ENCODE measurements around the gene GUCY1A1.

GUCY1A1 gene

DNA sequence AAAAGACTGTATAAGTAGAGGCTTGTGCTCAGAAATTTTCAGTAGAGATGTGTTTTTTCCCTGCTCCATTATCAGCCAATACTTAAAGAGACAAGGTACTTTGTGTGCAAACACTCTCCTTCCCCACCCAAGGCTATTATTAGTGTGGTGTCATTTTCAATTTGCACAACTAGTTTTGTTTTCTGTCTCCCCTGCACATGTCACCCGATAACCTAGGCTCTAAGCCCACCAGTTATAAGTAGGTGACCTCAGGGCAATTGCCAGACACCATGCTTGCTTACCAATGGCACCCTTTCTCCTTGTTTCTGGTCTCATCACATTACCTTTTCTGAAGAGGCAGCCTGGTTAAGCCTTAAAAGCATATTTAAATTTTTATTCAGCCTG, 8.0 kb upstream of the GUCY1A1 start:
- no peak for DNase-seq (ENCODE audit: low spot score)

DNA sequence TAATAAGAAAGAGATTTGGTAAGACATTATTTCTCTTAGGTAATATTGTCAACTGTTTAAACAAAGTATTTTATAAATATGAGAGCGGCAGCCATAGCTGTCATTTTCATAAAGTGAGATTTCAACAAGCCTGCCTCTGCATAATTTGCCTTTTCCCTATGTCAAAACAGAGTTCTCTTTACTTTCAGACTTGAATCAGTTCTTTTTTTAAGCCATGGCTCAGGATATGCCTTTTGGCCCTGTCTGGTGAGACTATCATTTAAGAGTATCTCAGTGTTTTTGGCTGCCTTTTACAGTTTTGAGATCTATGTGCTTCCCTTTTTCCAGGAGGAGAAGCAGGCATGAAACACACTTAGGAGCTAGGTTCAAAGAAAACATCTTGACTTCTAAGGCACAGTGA, 7.5 kb upstream of the GUCY1A1 start:
- DNase-seq (ENCODE audit: low spot score), result no peak

DNA sequence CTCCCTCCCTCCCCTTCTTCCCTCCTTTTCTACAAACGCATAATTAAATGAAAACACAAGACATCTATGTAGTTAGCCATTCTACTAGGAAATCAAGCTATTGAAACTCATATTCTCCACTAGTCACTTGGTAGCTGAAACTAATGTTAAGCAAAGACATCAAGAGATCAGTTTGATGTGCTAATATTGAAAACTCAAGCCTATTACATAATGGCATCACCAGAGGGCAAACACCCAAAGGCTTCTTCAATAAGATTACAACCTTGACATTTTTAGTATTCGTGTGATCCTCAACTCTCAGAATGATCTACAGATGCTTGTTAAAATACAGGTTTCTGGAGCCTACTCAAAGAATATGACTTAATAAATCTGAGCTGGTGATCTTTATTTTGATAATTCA, 6.2 kb upstream of the GUCY1A1 start:
- no peak for DNase-seq (ENCODE audit: low spot score)

DNA sequence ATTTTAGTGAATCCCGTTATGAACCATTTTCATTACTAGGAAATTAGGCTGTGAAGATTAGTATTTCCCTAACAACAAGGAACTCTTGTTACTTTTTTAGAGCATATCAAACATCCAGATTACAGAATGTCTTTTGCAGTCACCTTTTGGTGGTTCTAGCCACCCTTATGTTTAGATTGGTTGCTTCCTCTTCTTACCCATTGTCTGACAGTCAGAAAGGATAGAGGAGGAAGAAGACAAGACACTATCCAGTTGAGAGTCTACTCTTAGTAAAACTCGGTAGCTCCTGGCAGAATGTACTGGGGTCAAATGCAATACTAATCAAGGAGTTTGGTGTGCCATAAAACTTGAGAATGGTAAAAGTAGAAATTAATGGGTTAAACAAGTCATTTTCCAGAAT, 1.6 kb upstream of the GUCY1A1 start:
- no peak for DNase-seq (ENCODE audit: low spot score)

DNA sequence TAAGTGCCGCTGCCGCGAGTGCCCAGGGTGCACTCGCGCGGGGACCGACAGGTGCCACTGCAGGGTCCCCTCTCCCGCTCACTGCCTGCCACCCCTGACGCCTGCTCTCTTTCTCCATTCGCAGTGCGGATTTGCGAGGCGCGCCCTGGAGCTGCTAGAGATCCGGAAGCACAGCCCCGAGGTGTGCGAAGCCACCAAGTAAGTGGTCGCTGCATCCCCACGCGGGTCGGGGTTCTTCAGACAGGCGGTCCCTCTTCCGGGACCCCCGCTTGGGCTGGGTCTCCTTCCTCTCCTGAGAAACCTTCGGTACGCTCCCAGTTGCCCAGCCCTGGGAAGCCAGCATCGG, 547 bp downstream of the GUCY1A1 start:
- peak; percentile 52 for DNase-seq (ENCODE audit: low spot score)

DNA sequence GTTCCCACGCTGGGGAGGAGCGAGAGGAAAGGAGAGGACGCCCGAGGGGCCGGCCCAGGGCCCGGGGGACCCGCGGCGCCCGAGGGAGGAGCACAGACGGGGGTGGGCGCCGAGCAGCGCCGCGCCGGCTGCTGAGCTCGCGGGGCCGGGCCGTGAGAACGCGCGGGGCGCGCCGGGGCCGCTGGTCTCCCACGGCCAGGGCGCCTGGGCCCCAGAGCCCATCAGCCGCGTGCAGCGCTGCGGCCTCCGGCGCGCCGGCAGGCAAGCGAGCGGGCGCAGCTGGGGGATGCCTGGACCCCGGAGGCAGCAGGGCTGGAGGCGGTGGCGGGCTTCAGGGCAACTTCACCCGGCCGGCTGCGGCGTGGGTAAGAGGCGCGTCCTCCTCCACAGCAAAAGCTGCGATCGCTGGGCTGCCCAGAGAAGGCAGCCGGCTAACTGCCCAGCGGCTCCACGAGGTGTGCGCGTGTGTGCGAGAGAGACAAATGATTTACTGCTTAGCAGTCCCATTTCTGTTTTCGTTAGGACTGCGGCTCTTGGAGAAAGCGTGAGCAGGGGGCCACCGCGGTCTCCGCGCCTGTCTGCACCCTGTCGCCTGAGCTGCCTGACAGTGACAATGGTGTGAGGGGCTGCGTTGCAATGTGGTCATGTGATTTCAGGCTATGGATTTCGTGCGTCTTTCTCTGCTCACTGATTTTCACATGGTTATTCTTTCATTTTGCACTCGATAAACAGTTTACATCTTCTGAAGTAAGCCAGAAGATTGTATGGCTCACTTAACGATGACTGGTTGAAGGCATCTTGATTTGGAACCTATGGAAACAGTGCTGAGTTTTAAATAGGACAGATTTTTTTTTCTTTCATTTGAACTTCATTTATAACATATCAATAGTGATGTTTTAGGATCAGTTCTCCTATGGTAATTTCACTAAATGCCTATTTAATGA, 1.2 kb downstream of the GUCY1A1 start:
- peak; percentile 83 for DNase-seq (ENCODE audit: low spot score)

DNA sequence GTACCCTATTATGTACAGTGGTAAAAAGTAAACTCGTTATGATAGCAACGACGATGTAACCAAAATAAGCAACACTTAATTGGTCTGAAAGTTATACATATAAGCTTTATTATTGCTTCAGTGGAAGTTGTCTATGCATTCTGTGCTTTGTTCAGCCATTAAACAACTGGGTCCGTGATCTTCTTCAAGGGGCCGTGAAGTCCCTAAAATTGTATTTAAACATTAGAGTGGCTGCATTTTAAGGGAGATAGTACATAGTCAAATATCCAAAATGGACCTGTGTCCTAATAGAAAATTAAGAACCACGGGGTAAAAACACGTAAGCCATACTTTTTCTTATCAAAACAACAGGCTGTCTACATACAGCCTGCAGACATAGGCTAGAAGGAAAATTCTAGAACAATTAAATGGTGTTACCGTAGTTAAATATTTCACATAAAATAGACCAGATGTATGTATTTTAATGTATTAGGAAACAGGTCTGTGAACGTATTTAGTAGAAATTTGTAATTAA, 2.1 kb downstream of the GUCY1A1 start:
- DNase-seq (ENCODE audit: low spot score), result no peak

DNA sequence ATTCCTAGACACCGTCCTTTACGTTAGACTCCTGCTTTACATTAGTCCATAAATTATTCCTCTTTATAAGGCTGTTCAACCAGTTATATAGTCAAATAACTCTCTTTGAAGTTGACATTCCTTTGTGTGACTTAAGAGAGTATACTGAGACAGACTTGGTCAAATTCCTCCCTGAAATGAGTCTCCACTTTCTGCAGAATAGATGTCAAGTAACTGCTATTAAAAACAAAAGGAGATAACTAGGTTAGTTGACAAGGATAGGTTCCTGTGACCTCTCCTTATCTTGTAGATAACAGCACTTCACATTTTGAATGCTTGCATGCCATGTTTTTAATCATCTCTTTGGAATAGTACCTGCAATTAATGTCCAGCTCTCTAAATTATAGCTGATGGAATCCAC, 5.7 kb downstream of the GUCY1A1 start:
- DNase-seq (ENCODE audit: low spot score), result no peak

DNA sequence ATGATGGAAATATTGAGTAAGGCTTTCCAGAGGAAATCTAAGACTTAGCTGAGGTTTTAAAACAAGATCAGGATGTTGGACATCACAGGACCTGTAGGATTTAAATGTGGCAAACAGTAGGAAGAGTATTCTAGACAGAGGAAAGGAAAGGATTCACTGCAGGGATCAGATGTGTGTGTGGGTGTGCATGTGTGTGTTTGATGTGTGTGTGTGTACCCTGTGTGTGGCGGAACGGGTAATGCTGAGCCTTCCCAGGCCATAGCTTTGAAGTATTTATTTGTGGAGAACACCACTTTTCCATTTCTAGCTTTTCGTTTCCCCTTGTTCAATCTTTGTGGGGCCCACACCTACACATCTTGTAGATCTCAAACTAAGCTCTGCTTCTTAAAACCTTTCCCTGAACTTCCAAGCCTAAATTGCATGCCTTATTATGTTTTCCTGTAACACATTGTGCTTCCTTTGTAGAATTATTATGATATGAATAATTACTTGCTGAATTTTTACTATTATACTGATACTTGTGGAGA, 6.9 kb downstream of the GUCY1A1 start:
- DNase-seq (ENCODE audit: low spot score), result no peak

DNA sequence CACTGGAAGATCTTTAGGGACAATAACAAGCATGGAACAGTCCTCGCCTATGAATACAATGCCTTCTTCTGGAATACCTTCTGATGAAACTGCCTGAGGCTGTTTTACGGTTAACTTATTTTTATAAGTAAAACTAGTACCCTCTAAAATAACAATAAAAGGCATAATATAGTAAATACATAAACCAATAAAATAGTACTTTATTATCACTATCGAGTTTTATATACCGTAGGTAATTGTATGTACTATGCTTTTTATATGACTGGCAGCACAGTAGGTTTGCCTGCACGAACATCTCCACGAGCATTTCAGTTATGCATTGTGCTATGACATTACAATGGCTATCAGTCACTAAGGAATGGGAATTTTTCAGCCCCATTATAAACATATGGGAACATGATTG, 8.0 kb downstream of the GUCY1A1 start:
- no peak for DNase-seq (ENCODE audit: low spot score)

DNA sequence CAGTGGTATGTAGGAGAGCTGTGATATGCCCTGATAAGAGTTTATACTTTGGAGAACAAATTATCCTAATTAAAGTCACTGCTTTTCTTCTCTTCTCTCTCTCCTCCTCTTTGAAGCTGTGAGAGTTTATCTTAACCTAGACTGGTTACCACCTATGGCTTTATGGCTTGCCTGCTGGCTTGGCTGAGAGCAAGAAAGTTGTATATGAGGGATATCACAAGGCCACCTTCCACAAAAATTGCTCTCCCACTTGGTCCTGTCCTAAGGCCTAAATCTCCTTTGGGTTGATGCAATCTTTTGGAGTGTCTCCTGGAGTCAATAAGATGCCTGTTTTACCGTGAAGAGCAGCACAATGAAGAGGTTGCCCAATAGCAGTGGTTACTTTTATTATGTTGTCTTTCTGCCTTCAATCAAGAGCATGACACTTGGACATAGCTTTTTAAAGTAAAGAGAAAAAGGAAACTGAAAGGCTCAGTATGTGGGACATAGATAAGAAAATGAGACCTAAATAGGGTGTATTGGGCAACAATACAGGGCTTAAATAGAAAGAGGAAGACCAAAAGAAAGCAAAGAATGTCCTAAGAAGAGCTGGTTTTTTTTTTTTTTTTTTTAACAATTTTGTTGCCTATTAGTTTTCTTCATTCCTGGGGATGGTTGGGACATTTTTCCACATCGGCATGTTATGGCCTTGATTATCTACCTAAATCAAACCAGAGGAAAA, 9.2 kb downstream of the GUCY1A1 start:
- no peak for DNase-seq (ENCODE audit: low spot score)

DNA sequence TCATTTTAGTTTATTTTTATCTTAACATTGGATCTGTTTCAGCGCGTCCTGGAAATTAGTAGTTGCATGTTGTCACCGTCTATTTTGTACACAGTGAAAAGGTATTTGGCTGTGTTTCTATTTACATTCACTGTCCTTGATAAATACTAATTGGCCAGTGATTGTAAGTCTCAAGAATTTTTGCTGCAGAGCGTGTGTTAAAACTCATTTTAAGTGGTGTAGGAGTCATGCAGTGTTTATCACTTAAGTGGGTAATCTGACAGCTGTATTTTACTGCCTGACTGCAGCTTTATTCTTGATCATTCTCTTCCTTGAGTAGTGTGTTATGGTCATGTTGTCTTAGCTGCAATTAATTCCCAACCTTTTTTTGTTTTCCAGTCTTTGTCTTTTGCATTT, 9.8 kb downstream of the GUCY1A1 start:
- no peak for DNase-seq (ENCODE audit: low spot score)

DNA sequence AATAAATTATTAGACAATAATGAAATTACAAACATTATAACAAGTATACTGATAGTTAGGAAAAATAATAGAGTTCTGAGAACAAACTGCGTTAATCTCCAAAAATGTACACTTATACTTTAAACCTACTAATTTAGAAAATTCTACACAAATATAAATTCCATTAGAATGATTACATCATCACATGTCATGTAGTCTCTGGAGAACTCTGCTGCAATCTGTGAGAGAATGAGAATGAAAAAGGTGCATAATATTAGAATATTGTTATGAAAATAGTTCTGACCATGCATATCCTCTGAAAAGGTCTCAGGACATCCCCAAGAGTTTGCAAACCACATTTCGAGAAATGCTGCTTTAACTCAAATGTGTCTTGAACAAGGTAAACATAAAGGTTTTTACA, 11.4 kb downstream of the GUCY1A1 start:
- DNase-seq (ENCODE audit: low spot score), result no peak

DNA sequence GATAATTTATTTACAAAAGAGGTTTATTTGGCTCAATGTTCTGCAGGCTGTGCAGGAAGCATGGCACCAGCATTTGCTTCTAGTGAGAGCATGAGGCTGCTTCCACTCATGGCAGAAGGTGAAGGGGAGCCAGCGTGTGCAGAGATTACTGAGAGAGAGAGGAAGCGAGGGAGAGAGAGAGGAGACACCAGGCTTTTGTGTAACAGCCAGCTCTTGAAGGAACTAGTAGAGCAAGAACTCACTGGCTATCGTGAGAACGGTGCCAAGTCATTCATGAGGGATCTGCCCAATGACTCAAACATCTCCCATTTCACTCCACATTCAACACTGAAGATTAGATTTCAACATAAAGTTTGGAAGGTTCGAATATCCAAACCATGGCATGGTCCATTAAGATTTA, 12.7 kb downstream of the GUCY1A1 start:
- DNase-seq (ENCODE audit: low spot score), result no peak

DNA sequence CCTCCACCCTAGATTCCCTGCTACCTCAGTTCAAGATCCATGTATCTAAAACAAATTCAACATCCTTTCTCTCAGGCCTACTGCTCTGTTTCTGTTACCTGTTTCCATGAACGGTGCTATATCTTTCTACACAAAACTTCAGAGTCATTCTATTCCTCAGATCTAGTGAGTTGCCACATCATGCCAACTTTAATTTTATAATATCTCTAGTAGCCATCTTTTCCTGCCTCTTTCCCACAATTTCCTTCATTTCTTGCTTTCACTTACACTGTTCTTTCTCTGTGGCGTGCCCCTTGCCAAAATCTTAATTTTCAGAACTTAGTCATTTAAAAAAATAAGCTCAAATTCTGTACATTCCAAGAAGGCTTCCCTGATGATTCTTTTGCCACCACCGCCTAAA, 15.2 kb downstream of the GUCY1A1 start:
- no peak for DNase-seq (ENCODE audit: low spot score)

DNA sequence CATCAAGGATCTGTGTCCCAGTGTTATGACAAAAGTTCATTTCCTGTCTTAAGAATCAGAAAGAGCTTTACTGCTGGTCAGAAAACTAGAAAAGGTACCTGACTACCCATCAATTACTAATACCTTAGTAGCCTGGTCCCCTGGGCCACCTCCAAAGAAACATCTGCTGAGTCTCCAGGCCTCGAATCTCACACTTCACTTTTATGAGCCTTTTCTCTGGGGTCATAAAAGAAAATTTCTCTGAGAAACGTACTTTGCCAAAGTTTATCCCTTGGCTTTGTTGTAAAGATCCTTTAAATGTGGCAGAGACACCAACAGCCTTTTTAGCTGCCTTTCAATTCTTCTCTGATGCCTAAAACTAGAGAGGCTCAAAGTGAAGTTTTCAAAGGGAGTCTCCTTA, 17.8 kb downstream of the GUCY1A1 start:
- no peak for DNase-seq (ENCODE audit: low spot score)

DNA sequence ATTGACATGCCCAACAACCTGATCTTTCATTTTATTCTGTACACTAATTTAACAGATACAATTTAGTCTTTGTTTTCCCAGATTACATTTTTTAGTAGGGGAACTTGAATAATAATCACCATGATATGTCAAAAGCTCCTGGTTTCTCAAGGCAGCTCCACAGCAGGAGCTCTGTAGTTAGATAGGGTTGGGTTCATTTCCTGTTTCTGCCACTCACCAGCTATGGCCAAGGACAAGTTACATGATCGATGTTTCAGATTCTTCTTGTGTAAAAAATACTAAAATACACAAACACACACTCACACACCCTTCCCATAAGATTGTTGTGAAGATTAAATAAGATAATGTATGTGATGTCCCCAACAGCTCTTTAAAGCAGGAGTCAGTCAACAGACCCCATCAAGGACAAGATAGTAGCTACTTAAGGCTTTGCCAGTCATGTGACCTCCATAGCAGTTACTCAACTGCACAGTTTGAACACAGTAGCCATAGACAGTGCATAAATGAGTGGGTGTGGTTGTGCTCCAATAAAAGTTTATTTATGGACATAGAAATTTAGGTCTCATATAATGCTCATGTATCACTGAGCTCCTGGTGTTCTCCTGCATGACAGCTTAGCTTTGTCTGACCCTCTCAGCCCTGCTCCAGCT, 18.4 kb downstream of the GUCY1A1 start:
- DNase-seq (ENCODE audit: low spot score), result no peak

DNA sequence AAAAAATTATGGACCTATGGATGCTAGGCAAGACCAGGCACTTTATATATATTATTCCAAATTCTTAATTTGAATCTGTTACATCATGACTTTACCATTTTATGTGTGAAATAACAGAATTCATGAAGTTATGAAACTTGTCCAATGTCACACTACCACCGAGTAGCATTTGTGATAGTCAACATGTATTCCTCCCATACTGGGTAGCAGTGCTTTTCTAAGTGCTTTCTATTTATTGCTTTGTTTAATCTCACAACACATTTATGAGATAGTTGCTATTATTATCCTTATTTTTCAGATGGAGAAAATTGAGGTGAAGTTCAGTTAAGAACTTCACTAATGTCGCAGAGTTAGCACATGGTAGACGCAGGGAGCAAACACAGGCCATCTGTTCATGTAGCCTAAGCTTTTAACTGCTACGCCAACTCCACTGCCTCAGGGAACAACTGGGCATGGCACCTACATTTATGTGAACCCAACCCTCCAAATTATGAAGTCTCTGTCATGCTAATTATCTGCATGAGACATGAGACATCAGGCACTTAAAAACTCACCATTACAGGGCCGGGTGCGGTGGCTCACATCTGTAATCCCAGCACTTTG, 20.8 kb downstream of the GUCY1A1 start:
- DNase-seq (ENCODE audit: low spot score), result peak; percentile 43

DNA sequence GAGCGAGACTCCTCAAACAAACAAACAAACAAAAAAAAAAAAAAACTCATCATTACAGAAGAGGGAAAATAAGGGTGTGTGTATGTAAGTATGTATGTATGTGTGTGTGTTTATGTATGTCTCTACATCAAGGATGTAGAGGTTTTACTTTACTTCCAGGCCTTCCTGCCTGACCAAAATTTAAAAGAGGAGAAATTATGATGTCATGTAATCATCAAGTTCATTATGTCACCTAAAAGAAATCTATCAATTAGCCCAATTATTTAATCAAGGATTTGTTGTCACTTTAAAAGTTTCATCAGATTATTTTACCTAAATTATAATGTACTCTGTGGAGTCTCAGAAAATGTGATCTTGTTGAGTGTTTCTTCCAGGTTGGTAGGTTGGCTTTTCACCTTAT, 21.6 kb downstream of the GUCY1A1 start:
- no peak for DNase-seq (ENCODE audit: low spot score)

DNA sequence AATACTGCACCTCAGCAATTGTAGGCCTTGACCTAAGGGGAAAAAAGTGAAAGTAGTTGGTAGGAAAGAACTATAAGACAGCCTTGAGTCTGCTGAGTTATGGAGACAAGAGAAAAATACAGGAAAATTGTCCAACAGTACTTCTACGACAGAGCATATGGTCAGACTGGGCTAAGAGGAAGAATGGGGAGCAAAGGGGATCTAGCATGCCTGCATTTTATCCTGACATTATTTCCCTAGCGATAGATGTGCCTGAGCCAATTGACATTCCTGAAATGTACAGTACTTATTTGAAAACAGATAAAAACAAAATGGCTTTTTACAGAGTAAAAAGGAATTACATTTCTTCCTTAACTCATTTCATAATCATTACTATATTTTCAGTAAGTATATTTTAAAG, 22.2 kb downstream of the GUCY1A1 start:
- DNase-seq (ENCODE audit: low spot score), result no peak

DNA sequence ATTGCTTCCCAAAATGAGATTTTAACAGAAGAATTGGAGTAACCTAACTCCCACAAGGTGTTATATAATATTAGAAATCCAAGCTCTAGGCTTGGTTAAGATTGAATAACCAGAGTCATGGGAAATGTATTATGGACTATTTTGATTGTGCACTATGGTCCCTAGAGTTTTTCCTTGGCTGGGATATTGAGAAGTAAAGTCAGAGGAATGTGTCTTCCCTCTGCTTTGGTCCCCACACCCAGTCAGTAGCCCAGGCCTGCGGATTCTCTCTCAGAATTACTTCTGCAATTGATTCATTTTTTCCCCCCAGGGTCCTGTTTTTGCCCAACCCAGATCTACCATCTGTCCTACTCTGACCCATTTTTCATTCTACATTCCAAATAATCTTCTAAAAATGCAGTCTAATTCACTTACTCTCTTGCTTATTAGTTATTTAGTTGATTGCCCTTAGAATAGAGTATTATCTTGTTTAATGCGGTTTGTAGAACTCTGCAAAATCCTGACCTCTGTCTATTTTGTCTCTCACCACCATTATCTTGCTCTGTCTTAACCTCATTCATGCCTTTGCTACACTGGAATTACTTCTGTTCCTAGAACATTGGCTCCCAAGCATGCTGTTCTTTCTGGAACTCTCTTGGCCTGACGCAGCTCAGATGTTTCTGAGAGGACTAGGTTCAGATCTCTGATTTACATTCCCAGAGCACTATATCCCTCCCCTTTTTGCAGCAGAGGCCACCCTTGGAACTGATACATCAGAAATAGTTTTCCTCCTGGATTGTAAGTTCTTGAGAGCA, 23.6 kb downstream of the GUCY1A1 start:
- no peak for DNase-seq (ENCODE audit: low spot score)

All from D341Med (cell line).